HepG2 (cell line): ENCODE results near the gene ETF1. TPM values are rescaled to one million over a fixed set of nuclear protein-coding genes. Genes with fewer than 3 reads are reported as not detected.
"Not testable (repeated sequence)": the region's sequence is repeated elsewhere in the genome, so short reads cannot be mapped to it uniquely, and the experiment has no call there.

Source experiments
- BHLHE40 ChIP-seq: IDR thresholded peaks from 2 replicates; pipeline ENCODE4 v1.6.1; 2011; ENCODE audit warnings: low read length, improper control_type of control experiment
- FOXA1 ChIP-seq, 2 experiments: fragments of 450-650 bp in 1 of 2; sonication (generic) in 1 of 2; formaldehyde crosslinking in 1 of 2; IDR thresholded peaks; 2 replicates each; pipeline versions ENCODE4 v1.4.0 to v1.6.1; 2016 to 2020; ENCODE audit warnings: missing genetic modification reagents in 1 of 2
- HDAC1 ChIP-seq: sonication (generic); formaldehyde crosslinking; IDR thresholded peaks from 2 replicates; pipeline ENCODE4 v1.5.1; 2020; ENCODE audit warnings: mild to moderate bottlenecking, missing genetic modification reagents
- IRF2 ChIP-seq: IDR thresholded peaks from 2 replicates; pipeline ENCODE4 v1.6.1; 2018; ENCODE audit warnings: missing genetic modification reagents, missing compliant biosample characterization
- ISL2 ChIP-seq: sonication (generic); formaldehyde crosslinking; IDR thresholded peaks from 2 replicates; pipeline ENCODE4 v1.5.0; 2020; ENCODE audit warnings: missing genetic modification reagents
- JUND ChIP-seq: sonication (generic); formaldehyde crosslinking; IDR thresholded peaks from 2 replicates; pipeline ENCODE4 v1.8.0; 2022; ENCODE audit warnings: mild to moderate bottlenecking, missing genetic modification reagents
- NAIF1 ChIP-seq: sonication (generic); formaldehyde crosslinking; IDR thresholded peaks from 2 replicates; pipeline ENCODE4 v1.5.0; 2020; ENCODE audit warnings: mild to moderate bottlenecking, missing genetic modification reagents, borderline replicate concordance
- RARA ChIP-seq: IDR thresholded peaks from 2 replicates; pipeline ENCODE4 v1.6.1; 2016; ENCODE audit warnings: missing genetic modification reagents, missing compliant biosample characterization
- RXRB ChIP-seq: IDR thresholded peaks from 2 replicates; pipeline ENCODE4 v1.6.1; 2016; ENCODE audit warnings: borderline replicate concordance, missing genetic modification reagents, missing compliant biosample characterization
- SKI ChIP-seq: fragments of 450-650 bp; IDR thresholded peaks from one replicate; pipeline ENCODE4 v1.6.1; 2018; ENCODE audit warnings: mild to moderate bottlenecking; ENCODE audit not compliant: partially characterized antibody
- SOX13 ChIP-seq, 3 experiments: fragments of 450-650 bp in 1 of 3; sonication (generic) in 1 of 3; formaldehyde crosslinking in 1 of 3; IDR thresholded peaks in 2 of 3; conservative IDR thresholded peaks in 1 of 3; 2 replicates each; pipeline versions ENCODE4 v1.5.0 to v1.6.1; 2016 to 2020; ENCODE audit warnings: antibody characterized with exemption in 1 of 3, mild to moderate bottlenecking in 1 of 3, missing compliant biosample characterization in 1 of 3, missing genetic modification reagents in 1 of 3, moderate library complexity in 1 of 3
- TBX2 ChIP-seq: sonication (generic); formaldehyde crosslinking; IDR thresholded peaks from 2 replicates; pipeline ENCODE4 v1.5.0; 2020; ENCODE audit warnings: missing genetic modification reagents, mild to moderate bottlenecking, borderline replicate concordance
- TEAD3 ChIP-seq: optimal IDR thresholded peaks from 2 replicates; pipeline ENCODE3; 2016; ENCODE audit warnings: borderline replicate concordance
- ZBTB21 ChIP-seq: sonication (generic); formaldehyde crosslinking; IDR thresholded peaks from 2 replicates; pipeline ENCODE4 v1.4.0; 2020; ENCODE audit warnings: missing genetic modification reagents
- ZBTB7B ChIP-seq: sonication (generic); formaldehyde crosslinking; IDR thresholded peaks from 2 replicates; pipeline ENCODE4 v1.4.0; 2020; ENCODE audit warnings: missing genetic modification reagents
- ZNF644 ChIP-seq: IDR thresholded peaks from 2 replicates; pipeline ENCODE4 v1.6.1; 2016; ENCODE audit warnings: low read depth
- ZNF652 ChIP-seq: IDR thresholded peaks from 2 replicates; pipeline ENCODE4 v1.6.1; 2016; ENCODE audit warnings: low read depth, borderline replicate concordance
- polyA plus RNA-seq, 8 experiments: library from polyadenylated mRNA; depleted of rRNA in 3 of 8; stranded (reverse) in 7 of 8; unstranded in 1 of 8; fragments of >200 nt; fragmentation: Illumina TruSeq in 4 of 8; extraction: Trizol in 4 of 8; gene quantifications; 2 replicates each; pipeline versions ENCODE4 v1.2.1 to v1.2.3, GENCODE V29; 2011 to 2016; ENCODE audit warnings: low read depth in 4 of 8, missing spikeins in 1 of 8, mixed read lengths in 1 of 8; ENCODE audit not compliant: insufficient read depth in 1 of 8
- total RNA-seq, 5 experiments: library from RNA; depleted of rRNA; stranded (reverse); fragments of >200 nt; fragmentation: Illumina TruSeq; extraction: Trizol; gene quantifications; 2 replicates each; pipeline ENCODE4 v1.2.3, GENCODE V29; 2016; ENCODE audit warnings: low read depth in 1 of 5
- TF ChIP-seq, protein P1 (sequence below): IDR thresholded peaks from 2 replicates; pipeline ENCODE4 v1.6.1; 2016; ENCODE audit warnings: mild to moderate bottlenecking
- TF ChIP-seq, protein P2 (sequence below): IDR thresholded peaks from 2 replicates; pipeline ENCODE4 v1.6.1; 2012; ENCODE audit warnings: low read depth, low read length, improper control_type of control experiment
- TF ChIP-seq, protein P3 (sequence below): sonication (generic); formaldehyde crosslinking; conservative IDR thresholded peaks from 2 replicates; pipeline ENCODE4 v1.4.0; 2020; ENCODE audit warnings: mild to moderate bottlenecking, missing genetic modification reagents, moderate library complexity
- TF ChIP-seq, protein P4 (sequence below): sonication (generic); formaldehyde crosslinking; IDR thresholded peaks from 2 replicates; pipeline ENCODE4 v1.4.0; 2020; ENCODE audit warnings: missing genetic modification reagents

ETF1 gene
- total and polyA plus RNA-seq, 2 of the 13 experiments (the other 11 are each of a cell fraction or from before 2014, with no cell fraction given) = 52.1 to 184 TPM

DNA sequence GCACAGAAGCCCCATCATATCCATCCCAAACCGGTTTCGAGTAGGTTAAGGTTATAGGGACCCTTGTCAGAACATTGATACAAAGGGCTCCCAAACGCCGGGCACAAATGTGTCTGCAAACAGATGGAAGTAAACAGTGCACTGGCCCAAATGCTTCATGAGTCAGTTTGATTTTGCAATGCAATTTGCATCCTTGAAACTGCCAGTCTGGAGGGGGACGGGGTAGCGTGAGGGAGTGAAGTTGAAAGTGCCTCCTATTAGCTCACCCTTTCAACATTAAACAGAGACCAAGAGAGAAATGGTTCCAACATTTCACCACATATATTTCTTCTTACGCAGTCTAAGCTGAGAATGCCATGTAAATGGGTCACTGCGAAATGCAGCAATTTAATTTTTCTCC, 35.6 kb downstream of the ETF1 start (continued):
- TF ChIP-seq SOX13, FOXA1 (IDR thresholded peaks at IDR 0.05): not testable (repeated sequence)
- TF ChIP-seq SOX13 (CRISPR knock-in tag; conservative IDR thresholded peaks at IDR 0.05 in 1 of 2, IDR thresholded peaks at IDR 0.05 in 1 of 2) (peak in 1 of 2 experiments; percentile 64; a peak in 2 of 4 replicates), ISL2 (CRISPR knock-in tag) (peak; percentile 42), ZBTB21 (CRISPR knock-in tag) (0 out of 2 replicates have a peak, but pooled peaks have one; percentile 17), ZNF644 (CRISPR knock-in tag) (peak; percentile 55; the same call in 1 of the 2 replicates), BHLHE40 (peak; percentile 43; the same call in 1 of the 2 replicates), NAIF1 (peak; percentile 43; the same call in 1 of the 2 replicates), FOXA1 (CRISPR knock-in tag; IDR thresholded peaks at IDR 0.05) (peak; percentile 64), TEAD3 (CRISPR knock-in tag) (peak; percentile 34), IRF2 (CRISPR knock-in tag) (peak; percentile 54; the same call in 1 of the 2 replicates), SKI (peak; percentile 65), TBX2 (CRISPR knock-in tag) (peak; percentile 35), ZBTB7B (CRISPR knock-in tag) (0 out of 2 replicates have a peak, but pooled peaks have one; percentile 39), JUND (CRISPR knock-in tag) (peak; percentile 65; the same call in 1 of the 2 replicates), RXRB (CRISPR knock-in tag) (peak; percentile 42; the same call in 1 of the 2 replicates), HDAC1 (CRISPR knock-in tag) (peak; percentile 65; the same call in 1 of the 2 replicates), RARA (CRISPR knock-in tag) (peak; percentile 36; the same call in 1 of the 2 replicates), ZNF652 (0 out of 2 replicates have a peak, but pooled peaks have one; percentile 36)
- TF ChIP-seq, protein P1, sequence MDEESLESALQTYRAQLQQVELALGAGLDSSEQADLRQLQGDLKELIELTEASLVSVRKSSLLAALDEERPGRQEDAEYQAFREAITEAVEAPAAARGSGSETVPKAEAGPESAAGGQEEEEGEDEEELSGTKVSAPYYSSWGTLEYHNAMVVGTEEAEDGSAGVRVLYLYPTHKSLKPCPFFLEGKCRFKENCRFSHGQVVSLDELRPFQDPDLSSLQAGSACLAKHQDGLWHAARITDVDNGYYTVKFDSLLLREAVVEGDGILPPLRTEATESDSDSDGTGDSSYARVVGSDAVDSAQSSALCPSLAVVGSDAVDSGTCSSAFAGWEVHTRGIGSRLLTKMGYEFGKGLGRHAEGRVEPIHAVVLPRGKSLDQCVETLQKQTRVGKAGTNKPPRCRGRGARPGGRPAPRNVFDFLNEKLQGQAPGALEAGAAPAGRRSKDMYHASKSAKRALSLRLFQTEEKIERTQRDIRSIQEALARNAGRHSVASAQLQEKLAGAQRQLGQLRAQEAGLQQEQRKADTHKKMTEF (CRISPR knock-in tag) = peak; percentile 48; the same call in 1 of the 2 replicates
- TF ChIP-seq, protein P2, sequence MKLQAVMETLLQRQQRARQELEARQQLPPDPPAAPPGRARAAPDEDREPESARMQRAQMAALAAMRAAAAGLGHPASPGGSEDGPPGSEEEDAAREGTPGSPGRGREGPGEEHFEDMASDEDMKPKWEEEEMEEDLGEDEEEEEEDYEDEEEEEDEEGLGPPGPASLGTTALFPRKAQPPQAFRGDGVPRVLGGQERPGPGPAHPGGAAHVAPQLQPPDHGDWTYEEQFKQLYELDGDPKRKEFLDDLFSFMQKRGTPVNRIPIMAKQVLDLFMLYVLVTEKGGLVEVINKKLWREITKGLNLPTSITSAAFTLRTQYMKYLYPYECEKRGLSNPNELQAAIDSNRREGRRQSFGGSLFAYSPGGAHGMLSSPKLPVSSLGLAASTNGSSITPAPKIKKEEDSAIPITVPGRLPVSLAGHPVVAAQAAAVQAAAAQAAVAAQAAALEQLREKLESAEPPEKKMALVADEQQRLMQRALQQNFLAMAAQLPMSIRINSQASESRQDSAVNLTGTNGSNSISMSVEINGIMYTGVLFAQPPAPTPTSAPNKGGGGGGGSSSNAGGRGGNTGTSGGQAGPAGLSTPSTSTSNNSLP = 0 out of 2 replicates have a peak, but pooled peaks have one; percentile 43
- TF ChIP-seq, protein P3, sequence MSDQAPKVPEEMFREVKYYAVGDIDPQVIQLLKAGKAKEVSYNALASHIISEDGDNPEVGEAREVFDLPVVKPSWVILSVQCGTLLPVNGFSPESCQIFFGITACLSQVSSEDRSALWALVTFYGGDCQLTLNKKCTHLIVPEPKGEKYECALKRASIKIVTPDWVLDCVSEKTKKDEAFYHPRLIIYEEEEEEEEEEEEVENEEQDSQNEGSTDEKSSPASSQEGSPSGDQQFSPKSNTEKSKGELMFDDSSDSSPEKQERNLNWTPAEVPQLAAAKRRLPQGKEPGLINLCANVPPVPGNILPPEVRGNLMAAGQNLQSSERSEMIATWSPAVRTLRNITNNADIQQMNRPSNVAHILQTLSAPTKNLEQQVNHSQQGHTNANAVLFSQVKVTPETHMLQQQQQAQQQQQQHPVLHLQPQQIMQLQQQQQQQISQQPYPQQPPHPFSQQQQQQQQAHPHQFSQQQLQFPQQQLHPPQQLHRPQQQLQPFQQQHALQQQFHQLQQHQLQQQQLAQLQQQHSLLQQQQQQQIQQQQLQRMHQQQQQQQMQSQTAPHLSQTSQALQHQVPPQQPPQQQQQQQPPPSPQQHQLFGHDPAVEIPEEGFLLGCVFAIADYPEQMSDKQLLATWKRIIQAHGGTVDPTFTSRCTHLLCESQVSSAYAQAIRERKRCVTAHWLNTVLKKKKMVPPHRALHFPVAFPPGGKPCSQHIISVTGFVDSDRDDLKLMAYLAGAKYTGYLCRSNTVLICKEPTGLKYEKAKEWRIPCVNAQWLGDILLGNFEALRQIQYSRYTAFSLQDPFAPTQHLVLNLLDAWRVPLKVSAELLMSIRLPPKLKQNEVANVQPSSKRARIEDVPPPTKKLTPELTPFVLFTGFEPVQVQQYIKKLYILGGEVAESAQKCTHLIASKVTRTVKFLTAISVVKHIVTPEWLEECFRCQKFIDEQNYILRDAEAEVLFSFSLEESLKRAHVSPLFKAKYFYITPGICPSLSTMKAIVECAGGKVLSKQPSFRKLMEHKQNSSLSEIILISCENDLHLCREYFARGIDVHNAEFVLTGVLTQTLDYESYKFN (CRISPR knock-in tag) = peak; percentile 72; the same call in 1 of the 2 replicates
- TF ChIP-seq, protein P4, sequence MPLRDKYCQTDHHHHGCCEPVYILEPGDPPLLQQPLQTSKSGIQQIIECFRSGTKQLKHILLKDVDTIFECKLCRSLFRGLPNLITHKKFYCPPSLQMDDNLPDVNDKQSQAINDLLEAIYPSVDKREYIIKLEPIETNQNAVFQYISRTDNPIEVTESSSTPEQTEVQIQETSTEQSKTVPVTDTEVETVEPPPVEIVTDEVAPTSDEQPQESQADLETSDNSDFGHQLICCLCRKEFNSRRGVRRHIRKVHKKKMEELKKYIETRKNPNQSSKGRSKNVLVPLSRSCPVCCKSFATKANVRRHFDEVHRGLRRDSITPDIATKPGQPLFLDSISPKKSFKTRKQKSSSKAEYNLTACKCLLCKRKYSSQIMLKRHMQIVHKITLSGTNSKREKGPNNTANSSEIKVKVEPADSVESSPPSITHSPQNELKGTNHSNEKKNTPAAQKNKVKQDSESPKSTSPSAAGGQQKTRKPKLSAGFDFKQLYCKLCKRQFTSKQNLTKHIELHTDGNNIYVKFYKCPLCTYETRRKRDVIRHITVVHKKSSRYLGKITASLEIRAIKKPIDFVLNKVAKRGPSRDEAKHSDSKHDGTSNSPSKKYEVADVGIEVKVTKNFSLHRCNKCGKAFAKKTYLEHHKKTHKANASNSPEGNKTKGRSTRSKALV = 0 out of 2 replicates have a peak, but pooled peaks have one; percentile 22
